Fibroblast of villous mesenchyme (primary cell): Measurements from ENCODE around the gene AIFM1. TPM values are rescaled to one million over a fixed set of nuclear protein-coding genes. Genes with fewer than 3 reads are reported as not detected.
A peak's percentile ranks its signal among the peaks of the same experiment; 100 is the strongest.

Source experiments
- DNase-seq: peaks from one replicate; pipeline ENCODE4 v3.0.0-alpha.2; 2010; ENCODE audit warnings: low read depth
- H3K4me3 ChIP-seq: 2 replicates; pipeline ENCODE4 v1.5.1; 2011; ENCODE audit warnings: low read depth, mild to moderate bottlenecking, low read length
- total RNA-seq: library from RNA; depleted of rRNA; stranded (reverse); fragments of >200 nt; gene quantifications from 2 replicates; pipeline ENCODE4 v1.2.3, GENCODE V29; 2012
- TF ChIP-seq, protein P1 (sequence below): IDR thresholded peaks from 2 replicates; pipeline ENCODE4 v1.5.1; 2012; ENCODE audit warnings: low read depth, mild to moderate bottlenecking, low read length; ENCODE audit not compliant: insufficient read depth

Gene AIFM1
- total RNA-seq, 1 donor, result 16.0 TPM

- no peak for DNase-seq
- H3K4me3 ChIP-seq, result no peak overlapping the region
- TF ChIP-seq, protein P1, sequence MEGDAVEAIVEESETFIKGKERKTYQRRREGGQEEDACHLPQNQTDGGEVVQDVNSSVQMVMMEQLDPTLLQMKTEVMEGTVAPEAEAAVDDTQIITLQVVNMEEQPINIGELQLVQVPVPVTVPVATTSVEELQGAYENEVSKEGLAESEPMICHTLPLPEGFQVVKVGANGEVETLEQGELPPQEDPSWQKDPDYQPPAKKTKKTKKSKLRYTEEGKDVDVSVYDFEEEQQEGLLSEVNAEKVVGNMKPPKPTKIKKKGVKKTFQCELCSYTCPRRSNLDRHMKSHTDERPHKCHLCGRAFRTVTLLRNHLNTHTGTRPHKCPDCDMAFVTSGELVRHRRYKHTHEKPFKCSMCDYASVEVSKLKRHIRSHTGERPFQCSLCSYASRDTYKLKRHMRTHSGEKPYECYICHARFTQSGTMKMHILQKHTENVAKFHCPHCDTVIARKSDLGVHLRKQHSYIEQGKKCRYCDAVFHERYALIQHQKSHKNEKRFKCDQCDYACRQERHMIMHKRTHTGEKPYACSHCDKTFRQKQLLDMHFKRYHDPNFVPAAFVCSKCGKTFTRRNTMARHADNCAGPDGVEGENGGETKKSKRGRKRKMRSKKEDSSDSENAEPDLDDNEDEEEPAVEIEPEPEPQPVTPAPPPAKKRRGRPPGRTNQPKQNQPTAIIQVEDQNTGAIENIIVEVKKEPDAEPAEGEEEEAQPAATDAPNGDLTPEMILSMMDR, result no peak
Observed at GRCh38 chrX:130114141-130114588, 51.5 kb downstream of the AIFM1 start.

DNA sequence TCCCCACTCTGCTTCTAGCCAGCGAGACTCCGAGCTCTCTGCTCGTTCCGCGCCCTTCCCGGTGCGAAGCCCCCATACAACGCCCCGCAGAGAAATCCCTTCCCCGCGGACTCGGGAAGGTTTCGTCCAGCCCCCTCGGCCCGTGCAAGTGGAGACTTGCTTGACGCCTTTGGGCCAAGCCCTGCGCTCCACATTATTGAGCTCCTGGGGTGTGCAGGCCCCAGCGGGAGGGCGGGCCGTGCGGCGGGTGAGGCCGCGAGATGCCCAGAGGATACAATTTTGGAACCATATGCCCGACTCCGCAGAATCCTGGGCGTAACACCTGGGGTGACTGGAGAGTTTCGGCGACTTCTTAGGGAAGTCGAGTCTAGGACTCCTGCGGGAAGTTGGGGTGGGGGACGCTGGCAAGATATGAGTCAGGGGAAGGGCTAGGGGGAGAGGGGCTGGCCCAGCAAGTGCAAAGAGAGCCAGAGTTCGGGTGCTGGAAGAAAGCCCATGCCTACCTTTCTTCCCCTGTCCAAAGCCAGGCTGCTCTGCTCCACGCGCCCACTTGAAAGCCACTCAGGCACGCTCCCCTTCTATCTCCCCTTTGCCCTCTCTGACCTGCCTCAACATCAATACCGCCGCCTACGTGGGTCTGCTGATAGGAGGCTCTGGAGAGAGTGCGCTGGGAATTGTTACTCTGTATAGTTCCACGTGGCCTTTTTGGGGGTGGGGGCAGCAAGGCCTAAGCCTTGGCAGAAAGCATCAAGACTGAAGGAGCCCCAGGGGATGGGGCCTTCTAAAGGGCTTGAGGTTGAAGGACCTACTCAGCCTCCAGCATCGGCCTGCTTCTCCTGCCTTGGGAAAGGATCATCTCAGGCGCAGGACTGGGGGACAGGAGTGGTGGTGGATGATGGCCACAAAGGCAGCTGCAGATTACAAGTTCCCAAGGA, 54.2 kb downstream of the AIFM1 start:
- peak overlapping the region; percentile 40 for H3K4me3 ChIP-seq
- TF ChIP-seq, protein P1, result no peak
- DNase-seq, result no peak

GRCh38 chrX:130110379-130111219, 55.0 kb downstream of the AIFM1 start, which contains the start of gene ELF4:
TSS of gene ELF4 (minus strand) at chrX:130110497. CDS start at chrX:130081330, 29,167 bp downstream.
- H3K4me3 ChIP-seq, result peak within 1 kb of the TSS; percentile 67
- TF ChIP-seq, protein P1, result no peak
- peak; percentile 61 for DNase-seq

GRCh38 chrX:130109429-130110378, 55.9 kb downstream of the AIFM1 start:
- no peak for DNase-seq
- TF ChIP-seq, protein P1, result no peak
- H3K4me3 ChIP-seq, result peak overlapping the region; percentile 67

GRCh38 chrX:130108647-130109428, 56.8 kb downstream of the AIFM1 start:
- peak overlapping the region; percentile 67 for H3K4me3 ChIP-seq
- no peak for DNase-seq
- TF ChIP-seq, protein P1, result no peak
